Measurements from ENCODE around the gene HBS1L.

GRCh38 chr6:134962421-134962820 is 92.2 kb downstream of the HBS1L start:
- no peak for TF ChIP-seq POLR2A (IDR thresholded peaks at IDR 0.05)
- TF ChIP-seq CTCF (IDR thresholded peaks at IDR 0.05) = no peak
